CD4-positive, alpha-beta T cell treated with Interferon gamma for 1 hour (primary cell): ENCODE measurements around the gene FZD2.
A peak's percentile ranks its signal among the peaks of the same experiment; 100 is the strongest.
"Not testable (repeated sequence)": the region's sequence is repeated elsewhere in the genome, so short reads cannot be mapped to it uniquely, and the experiment has no call there.

Experiments
- DNase-seq: peaks from one replicate; pipeline ENCODE4 v3.0.0-alpha.2; 2020

FZD2 gene

GRCh38 chr17:44546671-44547606 is 10.3 kb upstream of the FZD2 start:
- no peak for DNase-seq

- DNase-seq, result peak; percentile 35
Observed at GRCh38 chr17:44547625-44548267, 9.5 kb upstream of the FZD2 start.

GRCh38 chr17:44548376-44549230 is 8.7 kb upstream of the FZD2 start:
- no peak for DNase-seq

GRCh38 chr17:44549686-44550085 is 7.6 kb upstream of the FZD2 start:
- no peak for DNase-seq

GRCh38 chr17:44552361-44552760 is 4.9 kb upstream of the FZD2 start:
- no peak for DNase-seq

- DNase-seq, result no peak
Observed at GRCh38 chr17:44555099-44555498, 2.2 kb upstream of the FZD2 start.

- DNase-seq, result peak; percentile 16
Observed at GRCh38 chr17:44556166-44556831, 985 bp upstream of the FZD2 start.

- DNase-seq, result no peak
Observed at GRCh38 chr17:44557651-44558285, 484 bp downstream of the FZD2 start.

GRCh38 chr17:44558334-44558709 is 1.0 kb downstream of the FZD2 start:
- DNase-seq, result no peak

GRCh38 chr17:44558710-44559633 is 1.7 kb downstream of the FZD2 start:
- DNase-seq, result no peak

GRCh38 chr17:44559634-44560554 is 2.6 kb downstream of the FZD2 start:
- no peak for DNase-seq

- DNase-seq, result no peak
Observed at GRCh38 chr17:44561237-44561623, 3.9 kb downstream of the FZD2 start.

GRCh38 chr17:44564429-44564828 is 7.1 kb downstream of the FZD2 start:
- DNase-seq, result no peak

GRCh38 chr17:44565866-44566443 is 8.7 kb downstream of the FZD2 start:
- no peak for DNase-seq

GRCh38 chr17:44568311-44568944 is 11.1 kb downstream of the FZD2 start:
- not testable (repeated sequence) for DNase-seq

- DNase-seq, result no peak
Observed at GRCh38 chr17:44568945-44569858, 11.9 kb downstream of the FZD2 start.

GRCh38 chr17:44572801-44573200 is 15.5 kb downstream of the FZD2 start:
- DNase-seq, result no peak

- DNase-seq, result no peak
Observed at GRCh38 chr17:44575403-44575802, 18.1 kb downstream of the FZD2 start.
